Activated T-cell treated with anti-CD3 and anti-CD28 coated beads, Interleukin-2, amount 50 U/mL, for 48 hours (primary cell): Measurements from ENCODE around the gene SYTL4.
A peak's percentile ranks its signal among the peaks of the same experiment; 100 is the strongest.

Experiments
- DNase-seq, 2 experiments: peaks; one replicate each; pipeline ENCODE4 v3.0.0-alpha.2; 2020

SYTL4 gene

GRCh38 chrX:100687546-100687945 lies 44.4 kb downstream of the SYTL4 start:
- peak in 1 of 2 experiments; percentile 22 for DNase-seq

- peak; percentile 36 to 42 for DNase-seq
Measured at GRCh38 chrX:100687128-100687527, 44.8 kb downstream of the SYTL4 start.

DNA sequence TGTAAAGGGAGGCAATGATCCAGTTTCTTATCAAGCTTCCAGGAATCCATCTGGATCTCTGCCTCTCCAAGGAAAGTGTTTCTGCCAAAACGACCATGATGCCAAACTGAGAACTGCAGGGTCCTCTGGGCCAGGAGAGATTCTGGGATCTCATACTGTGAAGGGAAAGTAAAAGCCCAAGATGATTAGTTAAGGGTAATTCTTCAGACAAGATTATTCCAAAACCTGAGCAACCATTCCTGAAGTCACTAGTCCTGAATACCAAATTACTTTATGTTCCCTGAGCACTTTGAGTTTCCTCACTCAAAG lies 46.0 kb downstream of the SYTL4 start:
- DNase-seq = no peak

DNA sequence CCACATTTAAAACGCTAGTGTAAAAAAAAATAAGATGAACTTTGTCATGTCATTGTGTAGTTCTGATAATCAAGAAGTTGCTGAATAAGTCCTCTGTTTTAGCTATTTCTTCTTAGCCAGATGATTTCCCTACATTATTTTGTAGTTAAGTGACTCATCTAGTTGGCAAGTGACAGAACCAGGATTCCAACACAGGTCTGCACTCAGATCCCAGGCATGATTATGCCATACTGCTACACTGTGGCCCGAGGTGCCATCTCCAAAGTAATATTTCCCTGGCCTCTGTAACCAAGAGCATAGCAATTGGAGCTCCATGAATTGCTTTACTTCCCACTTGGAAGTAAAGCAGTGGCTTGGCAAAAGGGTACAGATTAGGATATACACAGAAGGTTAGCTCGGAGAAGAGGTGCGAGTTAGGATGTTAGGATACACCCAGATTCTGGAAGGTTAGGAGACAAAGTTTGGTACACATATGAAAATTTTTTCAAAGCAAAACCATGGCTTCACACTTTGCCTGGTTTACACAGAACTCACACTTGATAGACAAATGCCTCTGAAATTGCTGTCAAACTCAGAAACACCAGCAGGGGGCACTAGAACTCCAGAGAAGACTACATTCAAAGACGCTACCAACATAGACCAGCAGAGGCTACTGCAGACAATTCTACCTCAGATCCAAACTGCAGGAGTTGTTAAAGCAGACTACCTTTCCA lies 46.5 kb downstream of the SYTL4 start:
- peak; percentile 80 to 81 for DNase-seq

- no peak for DNase-seq
Measured at GRCh38 chrX:100682939-100683338, 49.0 kb downstream of the SYTL4 start.

DNA sequence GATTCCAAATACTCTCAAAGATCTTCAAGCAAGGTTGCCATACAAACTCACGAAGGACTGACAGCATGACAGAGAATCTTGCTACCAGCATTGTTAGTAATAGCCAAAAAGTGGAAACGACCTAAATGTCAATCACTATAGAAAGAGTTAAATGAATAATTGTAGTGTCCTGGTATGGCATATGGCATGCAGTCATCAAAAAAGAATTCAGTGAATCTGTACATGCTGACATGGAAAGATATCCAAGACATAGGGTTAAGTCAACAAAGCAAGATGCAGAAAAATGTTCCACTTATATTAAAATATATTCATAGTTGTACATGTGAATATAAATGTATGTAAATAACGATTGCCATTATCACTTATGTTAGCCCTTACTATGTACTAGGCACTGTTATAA lies 50.3 kb downstream of the SYTL4 start:
- DNase-seq = no peak

DNA sequence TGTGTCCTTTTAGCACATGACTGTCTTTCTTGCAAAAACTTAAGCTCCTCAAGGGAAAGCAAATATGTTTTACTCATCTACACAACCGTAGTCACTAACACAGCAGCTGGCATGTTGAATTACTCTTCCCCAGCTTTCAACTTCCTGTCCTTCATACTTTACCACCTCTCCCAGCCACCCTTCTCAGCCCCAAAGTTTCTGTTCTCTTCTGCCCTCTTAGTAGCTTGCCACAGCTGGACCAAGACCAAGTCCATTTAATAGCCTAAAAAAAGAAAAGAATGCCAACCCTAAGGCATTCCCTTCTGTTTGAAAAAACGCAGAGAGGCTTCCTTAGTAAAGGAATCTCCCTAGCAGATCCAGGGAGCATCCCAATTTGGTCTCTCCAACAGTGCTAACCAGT lies 51.2 kb downstream of the SYTL4 start:
- no peak for DNase-seq

- DNase-seq = no peak
Measured at GRCh38 chrX:100677611-100678181, 54.2 kb downstream of the SYTL4 start.

DNA sequence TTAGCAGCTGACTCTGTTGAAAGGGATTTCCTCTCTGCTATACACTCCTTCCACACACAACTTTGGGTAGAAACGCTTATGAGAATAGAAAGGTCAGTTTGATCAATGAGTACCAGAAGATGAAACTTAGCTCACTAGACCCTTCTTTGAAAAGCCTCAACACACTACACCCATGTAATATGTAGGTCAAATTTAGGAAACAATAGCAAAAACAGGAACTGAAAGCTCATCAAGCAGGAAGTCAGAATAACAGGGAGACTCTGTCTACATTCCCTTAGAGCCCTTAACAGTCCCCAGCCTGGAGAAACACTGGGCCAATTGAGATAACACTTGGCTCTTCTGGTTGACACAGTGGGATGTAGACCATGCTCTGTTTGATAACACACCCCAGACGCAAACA lies 57.2 kb downstream of the SYTL4 start:
- DNase-seq = no peak

DNA sequence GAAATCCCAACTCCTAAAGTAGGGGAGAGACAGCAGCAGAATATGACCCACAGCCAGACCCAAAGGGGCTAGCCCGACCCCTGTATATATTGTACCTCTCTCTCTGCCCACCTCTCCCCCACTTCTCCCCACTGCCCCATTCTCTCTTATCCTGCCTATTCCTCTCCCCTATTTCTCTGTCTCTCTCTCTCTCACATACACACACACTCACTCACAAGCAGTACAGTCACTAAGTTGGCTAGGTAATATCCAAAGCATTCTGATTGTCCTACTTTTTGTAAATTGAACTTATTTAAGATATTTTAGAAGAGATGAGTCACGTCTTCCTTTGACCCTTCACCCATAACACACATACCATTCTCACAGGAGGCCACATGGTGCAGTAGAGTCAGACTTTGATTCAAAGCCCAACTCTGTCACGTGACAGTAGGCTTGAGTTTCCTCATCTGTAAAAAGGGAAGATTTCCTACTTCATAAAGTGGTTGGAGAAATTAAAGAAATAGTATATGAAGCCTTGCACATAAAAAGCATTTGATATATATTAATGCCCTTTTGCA lies 58.4 kb downstream of the SYTL4 start:
- DNase-seq = no peak

- DNase-seq = no peak
Measured at GRCh38 chrX:100672966-100673365, 59.0 kb downstream of the SYTL4 start.

DNA sequence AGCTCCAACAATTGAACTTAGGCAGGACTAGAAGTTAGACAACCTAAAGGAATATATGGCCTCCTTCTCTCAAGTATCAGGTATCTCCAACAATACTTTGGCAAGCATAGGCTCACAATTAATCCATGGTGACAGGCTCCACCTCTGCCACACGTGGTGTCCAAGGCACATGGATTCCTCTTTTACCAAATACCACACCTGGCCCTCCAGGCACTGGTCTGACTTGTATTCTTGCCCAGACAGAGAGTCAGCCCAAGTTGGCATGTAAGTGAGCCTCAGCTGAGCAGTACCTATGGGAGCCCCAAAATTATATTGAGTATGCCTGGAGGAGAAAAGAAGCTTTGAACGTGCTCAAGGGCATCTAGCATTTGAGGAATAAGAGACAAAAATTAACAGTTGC lies 68.3 kb downstream of the SYTL4 start:
- DNase-seq = no peak

DNA sequence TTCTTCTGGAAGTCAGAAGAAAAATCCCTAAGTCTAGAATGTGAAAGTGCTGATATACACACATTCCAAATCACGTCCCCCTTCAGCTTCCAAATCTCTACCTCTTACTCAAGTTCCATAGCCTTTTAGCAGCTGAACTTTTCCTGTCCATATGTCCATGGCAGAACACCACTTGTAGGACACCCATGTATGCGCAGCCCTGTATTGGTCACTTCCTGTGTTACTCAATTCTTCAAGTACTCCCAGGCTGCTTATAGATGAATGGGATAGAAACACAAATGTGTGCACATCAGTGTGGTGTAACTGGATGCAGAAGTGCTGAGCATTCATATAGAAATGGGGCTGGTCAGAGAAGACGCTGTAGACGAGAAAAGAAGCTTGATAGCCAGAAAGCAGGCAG lies 69.1 kb downstream of the SYTL4 start:
- DNase-seq = no peak

GRCh38 chrX:100662170-100662569 lies 69.8 kb downstream of the SYTL4 start:
- no peak for DNase-seq

GRCh38 chrX:100659431-100660137 lies 72.3 kb downstream of the SYTL4 start:
- no peak for DNase-seq

- DNase-seq = no peak
Measured at GRCh38 chrX:100658941-100659381, 73.0 kb downstream of the SYTL4 start.

GRCh38 chrX:100654261-100654660 lies 77.7 kb downstream of the SYTL4 start:
- DNase-seq = no peak

DNA sequence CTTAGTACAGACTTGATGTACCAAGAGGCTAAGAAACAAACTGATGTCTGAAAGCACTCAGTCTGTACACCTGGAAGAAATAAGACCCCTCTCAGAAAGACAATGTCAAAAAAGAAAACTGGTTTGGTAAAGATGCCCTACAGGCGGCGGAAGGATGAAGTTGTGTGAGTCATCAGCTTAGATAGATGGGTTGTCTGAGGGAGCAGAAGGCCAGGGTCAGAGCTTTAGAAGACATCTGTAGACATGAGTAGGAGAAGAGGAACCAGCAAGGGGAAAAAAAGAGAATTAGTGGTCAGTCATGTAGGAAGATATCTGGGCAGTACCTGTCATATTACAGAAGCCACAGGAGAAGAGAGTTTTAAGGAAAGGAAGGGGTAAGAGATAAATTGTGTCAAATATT lies 79.7 kb downstream of the SYTL4 start:
- no peak for DNase-seq

GRCh38 chrX:100650841-100651240 lies 81.1 kb downstream of the SYTL4 start:
- no peak for DNase-seq

DNA sequence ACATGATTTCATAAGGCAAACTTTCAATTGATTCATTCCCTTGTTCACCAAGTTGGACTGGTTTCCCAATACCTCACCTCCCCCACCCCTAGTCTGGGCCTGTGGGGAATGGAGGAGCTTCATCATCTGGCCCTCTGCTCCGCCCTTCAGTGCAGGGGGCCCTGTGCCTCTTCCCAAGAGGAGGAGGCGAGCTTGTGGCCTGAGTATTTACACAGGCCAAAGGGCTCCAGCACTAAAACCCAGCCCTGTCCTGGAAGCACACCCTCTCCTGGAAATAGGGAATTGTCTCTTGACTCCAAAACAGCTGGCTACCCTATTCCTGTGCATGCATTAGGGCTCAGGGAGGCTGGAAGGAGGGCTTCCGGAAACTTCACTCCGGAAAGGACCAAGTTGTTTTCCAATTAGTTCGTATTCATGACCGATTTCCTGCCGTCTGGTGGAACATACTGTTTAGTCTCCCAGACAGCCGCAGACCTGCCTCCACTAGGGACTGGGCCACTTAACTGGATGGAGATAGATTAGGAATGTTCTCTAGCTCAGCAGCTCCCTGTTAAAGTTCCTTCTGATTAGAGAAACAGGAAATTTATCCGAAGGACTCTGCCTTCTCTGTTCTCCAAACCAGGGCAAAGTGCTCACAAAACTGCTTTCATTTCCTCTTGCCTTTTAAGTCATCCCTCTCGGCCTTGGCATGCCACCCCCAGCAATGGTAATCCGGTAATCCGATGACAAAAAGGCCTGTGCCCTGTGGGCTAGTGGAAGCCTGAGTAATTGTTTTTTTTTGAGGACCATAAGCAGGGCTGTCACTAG lies 82.2 kb downstream of the SYTL4 start:
- DNase-seq = no peak

DNA sequence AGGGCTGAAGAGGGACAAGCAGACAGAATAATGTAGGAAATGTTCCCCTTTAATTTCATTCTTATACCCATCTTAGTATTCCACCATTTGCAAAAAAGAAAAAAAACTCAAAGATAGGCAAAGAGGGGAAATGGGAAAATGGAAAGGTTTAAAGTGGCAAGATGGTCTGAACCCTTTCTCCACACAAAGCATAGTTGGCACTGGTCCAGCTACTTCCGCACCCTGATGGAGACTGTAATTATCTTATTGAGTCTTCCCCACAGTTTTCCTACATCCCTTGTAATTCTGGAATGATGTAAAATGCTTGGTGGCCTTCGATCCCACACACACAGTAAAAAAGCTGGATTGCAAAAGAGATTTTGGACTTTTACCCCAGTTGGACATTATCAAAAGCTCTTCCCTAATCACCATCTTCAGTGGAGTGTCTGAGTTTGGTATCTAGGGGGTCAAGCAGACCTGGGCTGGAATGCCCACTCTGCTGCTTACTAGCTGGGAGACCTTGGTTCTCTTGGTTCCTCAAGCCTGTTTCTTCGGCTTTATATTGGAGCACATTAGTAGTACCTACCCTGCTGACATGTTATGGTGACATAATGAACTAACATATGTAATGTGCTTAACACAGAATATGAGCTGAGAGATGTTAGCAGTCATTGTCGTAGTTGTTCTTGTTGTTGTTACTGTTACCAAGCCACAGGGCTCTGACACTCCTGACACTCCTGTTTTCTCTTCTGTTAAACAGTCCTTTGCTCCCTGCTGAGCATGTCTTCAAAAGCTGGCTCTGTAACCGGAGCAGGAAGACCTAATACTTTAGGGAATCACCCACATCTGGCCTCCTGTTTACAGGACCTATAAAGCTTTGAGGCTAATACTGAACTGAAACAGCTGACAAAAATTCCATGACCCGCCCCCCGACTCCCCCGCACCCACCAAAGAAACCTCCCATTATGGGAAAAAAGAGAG lies 83.2 kb downstream of the SYTL4 start:
- DNase-seq = no peak

DNA sequence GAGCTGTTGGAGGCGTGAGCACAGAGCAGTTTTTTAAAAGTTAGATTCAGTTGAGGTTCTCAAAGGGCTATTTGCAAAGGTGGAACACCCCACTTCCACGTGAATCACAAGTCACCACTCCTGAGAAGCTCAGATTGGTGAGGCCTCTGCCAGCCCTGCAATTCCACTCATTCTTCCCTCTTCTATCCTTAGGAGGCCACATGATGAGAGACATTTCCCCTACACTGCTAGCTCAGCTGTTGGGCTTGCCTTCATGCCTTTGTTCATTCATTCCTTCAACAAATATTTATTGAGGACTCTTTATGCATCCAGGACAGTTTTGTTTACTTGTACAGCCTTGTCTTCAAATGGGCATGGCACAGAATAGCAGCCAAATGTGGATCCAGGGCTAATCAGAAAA lies 84.2 kb downstream of the SYTL4 start:
- DNase-seq = no peak
